SIG-M5 treated with dmso at 0.1 percent for 504 hours (cell line): Measurements from ENCODE around the gene ITPRIP.
A peak's percentile ranks its signal among the peaks of the same experiment; 100 is the strongest.

Experiments
- DNase-seq: peaks from one replicate; lab custom pipeline; 2025; ENCODE audit not compliant: unreplicated experiment; lab: John Stamatoyannopoulos, UW

Gene ITPRIP

GRCh38 chr10:104288355-104288754 is 49.9 kb downstream of the ITPRIP start:
- no peak for DNase-seq

- DNase-seq = no peak
These were observed 51.3 kb downstream of the ITPRIP start for GRCh38 chr10:104286939-104287338.

GRCh38 chr10:104284846-104285245 is 53.4 kb downstream of the ITPRIP start:
- DNase-seq = no peak

GRCh38 chr10:104281694-104282093 is 56.6 kb downstream of the ITPRIP start:
- no peak for DNase-seq

- DNase-seq = no peak
These were observed 58.6 kb downstream of the ITPRIP start for GRCh38 chr10:104279550-104280259.

GRCh38 chr10:104277785-104278184 is 60.5 kb downstream of the ITPRIP start:
- no peak for DNase-seq

DNA sequence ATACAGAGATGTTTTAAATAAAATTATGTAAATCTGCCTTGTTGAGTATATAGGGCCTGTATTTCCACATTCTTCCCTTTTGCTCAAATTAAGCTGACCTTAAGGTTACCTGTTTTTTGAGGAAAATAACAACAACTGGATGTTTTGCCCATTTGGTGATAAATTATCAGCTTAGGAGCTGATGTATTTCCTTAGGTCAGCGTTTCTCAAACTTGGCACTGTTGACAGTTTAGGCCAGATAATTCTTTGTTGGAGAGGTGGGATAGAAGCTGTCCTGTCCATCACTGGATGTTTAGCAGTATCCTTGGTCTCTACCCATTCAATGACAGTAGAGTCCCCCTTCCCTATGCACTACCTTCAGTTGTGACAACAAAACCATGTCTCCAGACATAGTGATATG is 62.1 kb downstream of the ITPRIP start:
- no peak for DNase-seq

- DNase-seq = peak; percentile 13
These were observed 63.2 kb downstream of the ITPRIP start for GRCh38 chr10:104274762-104275721.

DNA sequence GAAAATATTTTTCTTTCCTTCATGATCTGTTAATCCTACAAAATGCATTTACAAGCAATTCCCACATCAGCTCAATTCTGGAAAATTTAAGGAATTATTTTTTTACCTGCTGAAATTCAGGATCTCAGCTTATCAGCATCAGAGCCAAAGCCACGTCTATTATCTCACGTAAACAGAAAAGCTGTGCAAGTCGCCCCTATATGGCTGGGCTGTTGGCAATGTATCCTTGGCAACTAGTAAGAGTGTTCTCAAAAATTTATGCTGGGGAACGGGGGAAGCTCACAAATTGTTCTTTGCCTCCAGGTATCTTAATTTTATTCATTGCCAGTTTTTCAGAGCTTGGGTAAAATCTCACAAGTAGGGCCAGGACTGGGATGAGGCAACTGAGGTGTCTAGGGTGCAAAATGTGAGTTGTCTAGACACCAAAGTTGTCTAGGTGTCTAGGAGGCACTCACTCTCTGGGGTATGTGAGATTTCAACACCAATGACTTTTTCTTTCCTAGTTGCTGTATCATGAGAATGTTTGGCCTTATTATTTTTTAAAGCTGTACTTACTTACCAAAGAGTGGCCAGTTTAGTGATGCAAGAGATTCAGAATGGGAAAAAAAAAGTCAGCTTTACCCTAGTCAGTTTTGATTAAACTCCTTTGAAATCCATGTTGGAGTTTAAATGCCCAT is 64.2 kb downstream of the ITPRIP start:
- no peak for DNase-seq

DNA sequence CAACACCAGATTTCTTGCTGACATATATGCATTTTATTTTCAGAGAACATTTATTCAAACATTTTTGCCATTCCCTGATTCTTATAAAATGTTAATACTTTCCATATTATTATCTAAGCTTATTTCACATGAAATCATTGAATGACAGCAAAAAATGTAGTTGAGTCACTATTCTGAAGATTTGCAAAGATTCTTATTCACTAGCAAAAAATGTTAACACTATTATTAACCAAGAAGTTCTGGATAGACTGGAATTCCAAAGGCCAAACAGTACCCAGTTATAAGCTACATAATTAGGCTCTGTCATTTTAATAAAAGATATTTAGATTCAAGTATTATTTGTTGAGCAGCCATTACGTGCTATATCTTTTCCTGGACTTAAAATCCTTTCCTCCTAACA is 65.0 kb downstream of the ITPRIP start:
- no peak for DNase-seq

GRCh38 chr10:104268713-104269645 is 69.3 kb downstream of the ITPRIP start, which contains the start of gene GSTO2:
TSS of gene GSTO2 (plus strand) at chr10:104269184. CDS start at chr10:104274916, 5,732 bp downstream.
- peak; percentile 98 for DNase-seq

DNA sequence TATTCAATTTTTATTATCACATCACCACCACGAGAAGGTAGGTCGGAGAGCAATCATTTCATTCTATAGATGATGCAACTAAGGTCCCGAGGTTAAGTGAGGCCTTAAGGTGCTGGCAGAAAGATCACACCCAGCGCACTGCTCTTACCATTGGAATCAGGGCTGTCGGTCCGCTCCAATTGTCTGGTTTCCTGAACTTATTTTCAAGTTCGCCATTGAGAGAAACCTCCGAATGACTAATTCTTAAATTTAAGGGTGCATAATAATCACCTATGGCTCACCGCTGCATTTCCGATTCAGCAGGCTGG is 69.9 kb downstream of the ITPRIP start:
- no peak for DNase-seq

DNA sequence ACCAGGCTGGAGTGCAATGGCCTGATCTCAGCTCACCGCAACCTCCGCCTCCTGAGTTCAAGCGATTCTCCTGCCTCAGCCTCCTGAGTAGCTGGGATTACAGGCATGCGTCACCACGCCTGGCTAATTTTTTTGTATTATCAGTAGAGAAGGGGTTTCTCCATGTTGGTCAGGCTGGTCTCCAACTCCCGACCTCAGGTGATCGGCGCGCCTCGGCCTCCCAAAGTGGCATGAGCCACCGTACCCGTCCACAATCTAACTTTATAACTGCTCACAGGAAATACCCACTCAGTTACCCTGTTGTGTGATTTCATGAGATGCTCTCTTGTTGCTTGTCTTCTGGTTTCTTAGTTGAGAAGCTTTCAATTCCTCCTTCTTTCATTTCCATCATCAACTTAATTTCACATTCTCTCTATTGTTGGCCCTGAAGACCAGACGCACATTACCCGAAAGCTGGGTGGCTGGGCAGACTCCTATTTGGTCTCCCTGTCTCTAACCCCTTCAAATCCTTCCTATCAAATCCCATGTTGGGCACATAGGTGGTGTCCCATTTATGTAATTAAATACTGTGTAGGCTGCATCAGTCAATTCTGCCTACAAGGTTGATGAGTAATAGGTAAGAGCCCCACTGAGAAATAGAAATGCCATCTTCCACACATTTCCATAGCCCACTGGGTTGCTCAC is 70.4 kb downstream of the ITPRIP start:
- DNase-seq = no peak

DNA sequence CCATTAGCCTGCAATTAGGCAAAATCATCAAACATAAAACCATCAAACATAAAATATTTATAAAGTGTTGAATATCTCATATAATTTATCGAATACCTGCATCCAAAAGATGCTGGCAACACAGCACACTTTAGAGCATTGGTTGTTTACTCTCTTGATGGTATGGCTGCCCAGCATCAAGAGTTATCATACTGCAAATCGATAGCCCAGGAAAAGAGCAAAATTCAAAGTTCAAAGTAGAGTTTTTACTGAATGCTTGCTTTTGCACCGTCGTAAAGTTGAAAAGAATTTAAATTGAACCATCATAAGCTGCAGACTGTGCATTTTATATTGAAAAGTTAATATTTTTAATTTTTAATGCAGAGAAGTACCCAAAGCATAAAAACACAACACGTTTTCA is 73.5 kb downstream of the ITPRIP start:
- no peak for DNase-seq

DNA sequence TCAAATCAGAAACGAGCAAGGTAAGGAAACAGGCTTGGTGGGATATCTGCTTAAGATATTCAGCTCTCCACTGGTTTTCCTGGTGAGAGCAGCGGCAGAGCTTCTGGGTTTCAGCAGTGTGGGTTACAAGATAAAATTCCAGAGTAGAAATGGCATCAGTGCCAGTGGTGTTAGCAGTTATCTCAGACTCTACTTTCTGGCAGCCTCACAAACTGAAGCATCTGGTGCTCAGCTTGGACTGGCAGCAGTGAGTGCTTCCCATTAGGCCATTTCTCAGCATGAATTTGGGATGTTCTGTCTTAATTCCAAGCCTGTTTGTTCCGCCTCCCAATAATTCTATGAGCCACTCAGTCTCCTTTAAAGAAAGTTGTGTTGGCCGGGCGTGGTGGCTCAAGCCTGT is 76.2 kb downstream of the ITPRIP start:
- no peak for DNase-seq

DNA sequence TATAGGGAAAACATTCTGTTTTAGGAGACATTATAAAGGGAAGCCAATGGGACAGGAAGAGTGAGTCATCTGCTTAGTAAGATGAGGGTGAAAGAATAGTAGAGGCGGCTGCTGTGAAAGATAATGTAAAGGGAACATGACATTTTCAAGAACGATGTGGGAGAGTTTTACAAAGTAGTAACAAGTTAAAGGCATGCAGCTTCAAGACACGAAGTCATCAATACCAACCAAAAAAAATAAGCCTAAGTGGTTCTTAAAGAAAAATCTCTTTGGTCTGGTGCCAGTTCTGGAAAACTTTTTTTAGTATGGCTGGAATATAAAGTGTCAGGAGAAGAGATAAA is 77.5 kb downstream of the ITPRIP start:
- no peak for DNase-seq

DNA sequence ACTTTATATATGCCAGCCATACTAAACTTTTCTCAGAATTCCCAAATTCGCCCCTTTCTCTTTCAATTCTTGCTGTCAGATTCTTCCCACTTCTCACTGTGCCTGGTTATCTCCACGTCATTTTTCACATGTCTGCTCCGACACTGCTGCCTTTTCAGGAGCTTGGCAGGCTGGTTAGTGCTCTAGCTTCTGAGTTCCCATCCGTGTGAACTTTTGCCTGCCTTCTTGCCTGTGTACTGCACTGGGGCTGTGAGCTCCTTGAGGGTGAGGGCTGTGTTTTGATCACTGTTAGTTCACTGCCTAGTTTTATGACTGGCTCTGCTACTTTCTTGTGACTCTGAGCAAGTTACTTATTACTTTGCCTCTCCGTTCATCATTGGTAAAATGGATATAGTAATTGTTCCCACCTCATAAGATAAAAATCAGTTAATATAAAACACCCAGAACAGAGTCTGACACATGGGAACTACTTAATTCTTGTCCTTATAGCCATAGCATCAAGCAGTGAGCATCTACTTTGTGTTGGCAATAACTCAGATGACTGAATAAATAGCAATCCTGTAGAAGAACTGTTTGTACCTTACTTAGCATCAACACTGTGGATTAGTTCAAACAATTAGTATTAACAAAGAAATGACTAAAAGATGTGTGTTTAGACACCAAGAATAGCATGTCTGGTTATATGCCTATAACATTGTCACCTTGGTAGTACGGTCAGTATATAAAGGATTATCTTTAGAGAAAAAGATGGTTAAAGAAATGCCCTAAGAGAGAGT is 78.1 kb downstream of the ITPRIP start:
- DNase-seq = no peak
